AG09309 (cell line): ENCODE data around the gene DLG1.

Source experiments
- DNase-seq: peaks from one replicate; pipeline ENCODE4 v3.0.0-alpha.2; 2010; ENCODE audit warnings: low read depth
- H3K4me3 ChIP-seq: 2 replicates; pipeline ENCODE4 v1.5.1; 2011; ENCODE audit warnings: mild to moderate bottlenecking, low read depth, low read length, moderate library complexity; ENCODE audit not compliant: control insufficient read depth
- TF ChIP-seq, protein P1 (sequence below): IDR thresholded peaks from 2 replicates; pipeline ENCODE4 v1.5.1; 2011; ENCODE audit warnings: mild to moderate bottlenecking, low read depth, low read length, inconsistent platforms; ENCODE audit not compliant: insufficient read depth, control insufficient read depth; ENCODE audit errors: missing control alignments

The DLG1 gene

DNA sequence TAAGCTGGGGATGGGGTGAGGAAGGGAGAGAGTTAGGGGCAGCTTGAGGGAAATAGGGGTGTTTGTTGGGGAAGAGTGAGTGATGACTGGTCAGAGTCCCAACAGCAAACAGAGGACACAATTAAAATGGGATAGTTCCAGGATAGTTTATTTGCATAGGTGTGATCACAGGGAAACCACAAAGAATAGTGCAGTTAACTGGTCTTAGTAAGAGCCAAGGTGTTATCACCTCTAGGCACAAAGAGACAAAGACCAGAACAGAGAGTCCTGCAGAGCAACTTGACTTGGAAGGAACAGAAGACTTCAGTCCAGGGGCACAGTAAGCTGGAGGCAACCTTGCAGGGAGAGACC is 42.1 kb upstream of the DLG1 start:
- no peak for DNase-seq
- TF ChIP-seq, protein P1, sequence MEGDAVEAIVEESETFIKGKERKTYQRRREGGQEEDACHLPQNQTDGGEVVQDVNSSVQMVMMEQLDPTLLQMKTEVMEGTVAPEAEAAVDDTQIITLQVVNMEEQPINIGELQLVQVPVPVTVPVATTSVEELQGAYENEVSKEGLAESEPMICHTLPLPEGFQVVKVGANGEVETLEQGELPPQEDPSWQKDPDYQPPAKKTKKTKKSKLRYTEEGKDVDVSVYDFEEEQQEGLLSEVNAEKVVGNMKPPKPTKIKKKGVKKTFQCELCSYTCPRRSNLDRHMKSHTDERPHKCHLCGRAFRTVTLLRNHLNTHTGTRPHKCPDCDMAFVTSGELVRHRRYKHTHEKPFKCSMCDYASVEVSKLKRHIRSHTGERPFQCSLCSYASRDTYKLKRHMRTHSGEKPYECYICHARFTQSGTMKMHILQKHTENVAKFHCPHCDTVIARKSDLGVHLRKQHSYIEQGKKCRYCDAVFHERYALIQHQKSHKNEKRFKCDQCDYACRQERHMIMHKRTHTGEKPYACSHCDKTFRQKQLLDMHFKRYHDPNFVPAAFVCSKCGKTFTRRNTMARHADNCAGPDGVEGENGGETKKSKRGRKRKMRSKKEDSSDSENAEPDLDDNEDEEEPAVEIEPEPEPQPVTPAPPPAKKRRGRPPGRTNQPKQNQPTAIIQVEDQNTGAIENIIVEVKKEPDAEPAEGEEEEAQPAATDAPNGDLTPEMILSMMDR, result no peak
- no peak overlapping the region for H3K4me3 ChIP-seq

DNA sequence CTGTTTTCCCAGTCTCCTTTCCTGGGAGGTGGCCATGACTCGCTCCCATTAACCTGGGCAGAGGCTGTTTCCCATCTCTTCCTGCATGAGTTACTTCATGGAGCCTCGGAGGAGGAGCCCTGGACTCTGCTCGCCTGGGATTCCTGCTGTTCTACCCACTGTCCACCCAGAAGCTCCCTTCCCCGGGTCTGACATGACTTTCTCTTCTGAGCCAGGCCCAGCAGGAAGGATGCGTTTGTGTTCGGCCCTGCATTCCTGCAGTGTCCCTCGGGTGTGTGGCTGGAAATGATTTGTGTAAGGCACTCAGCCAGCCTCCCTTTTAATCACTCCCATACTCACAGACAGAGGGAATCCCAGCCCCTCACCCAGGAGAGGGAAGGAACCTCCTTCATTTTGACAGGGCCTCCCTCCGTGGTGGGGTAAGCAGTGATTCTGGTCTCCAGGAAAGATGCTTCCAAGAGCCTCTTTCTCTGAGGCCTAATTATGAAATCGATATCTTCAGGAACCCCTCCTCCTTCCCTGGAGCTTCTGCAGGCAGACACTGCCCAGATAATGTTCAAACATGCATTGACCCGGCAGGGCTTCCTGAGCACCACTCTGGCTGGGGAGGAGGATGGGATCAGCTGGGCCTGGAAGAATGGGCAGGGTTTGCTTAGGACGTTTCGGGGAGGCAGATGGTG is 41.6 kb upstream of the DLG1 start:
- DNase-seq, result no peak
- TF ChIP-seq, protein P1, result no peak

DNA sequence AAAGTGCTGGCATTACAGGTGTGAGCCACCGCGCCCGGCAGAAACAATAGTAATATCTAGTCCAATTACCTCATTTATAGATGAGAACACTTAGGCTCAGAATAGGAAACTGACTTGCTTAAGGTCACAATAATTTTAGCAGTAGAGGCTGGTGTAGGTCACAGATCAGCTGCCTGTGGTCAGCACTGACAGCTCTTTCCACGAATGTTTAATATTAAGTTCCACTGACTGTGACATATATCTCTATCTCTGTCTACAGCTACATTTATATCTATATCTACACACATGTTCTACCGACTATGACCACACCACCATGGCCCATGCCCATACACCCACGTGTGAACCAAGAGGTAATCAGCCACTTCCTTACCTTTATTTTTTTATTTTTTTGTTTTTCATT is 40.2 kb upstream of the DLG1 start:
- TF ChIP-seq, protein P1, result no peak
- H3K4me3 ChIP-seq, result no peak overlapping the region
- no peak for DNase-seq

More for the DNA sequence above, 41.6 kb upstream of the DLG1 start:
- H3K4me3 ChIP-seq, result no peak overlapping the region

DNA sequence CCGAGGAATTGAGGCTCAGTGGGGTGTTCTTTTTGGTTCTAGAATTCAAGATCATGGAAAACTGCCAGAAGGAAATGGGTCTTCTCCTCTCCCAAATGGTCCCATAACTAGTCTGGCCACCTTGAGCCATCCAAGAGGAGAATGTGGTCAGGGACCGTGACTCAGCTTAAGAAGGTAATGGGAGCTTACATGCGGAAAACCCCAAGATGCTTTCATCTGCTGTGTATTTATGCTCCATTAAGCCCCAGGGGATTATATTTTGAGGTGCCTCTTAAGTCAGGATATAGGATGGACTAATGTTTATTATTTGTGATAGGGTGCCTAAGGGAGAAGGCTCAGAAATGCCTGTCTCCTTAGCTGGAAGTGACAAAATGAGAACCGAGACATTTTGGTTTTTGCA is 39.2 kb upstream of the DLG1 start:
- no peak for DNase-seq
- H3K4me3 ChIP-seq, result no peak overlapping the region
- TF ChIP-seq, protein P1, result no peak

DNA sequence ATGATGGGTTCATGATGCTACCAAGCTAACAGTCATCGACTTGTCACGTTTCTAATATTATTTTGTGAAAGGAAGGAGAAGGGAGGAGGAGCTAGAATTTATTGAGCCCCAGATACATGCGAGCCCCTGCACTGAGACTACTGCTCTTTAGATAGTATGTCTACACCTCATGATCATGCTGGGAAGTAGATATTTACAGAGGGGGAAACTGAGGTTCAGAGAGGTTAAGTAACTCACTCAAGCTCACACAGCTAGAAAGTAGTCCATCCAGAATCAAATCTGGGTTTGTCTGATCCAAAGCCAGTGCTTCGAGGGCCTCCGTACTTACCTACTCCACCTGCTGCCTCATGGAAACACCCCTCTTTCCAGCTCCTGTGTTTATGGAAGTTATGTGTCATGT is 38.8 kb upstream of the DLG1 start:
- TF ChIP-seq, protein P1, result no peak
- no peak overlapping the region for H3K4me3 ChIP-seq
- no peak for DNase-seq

DNA sequence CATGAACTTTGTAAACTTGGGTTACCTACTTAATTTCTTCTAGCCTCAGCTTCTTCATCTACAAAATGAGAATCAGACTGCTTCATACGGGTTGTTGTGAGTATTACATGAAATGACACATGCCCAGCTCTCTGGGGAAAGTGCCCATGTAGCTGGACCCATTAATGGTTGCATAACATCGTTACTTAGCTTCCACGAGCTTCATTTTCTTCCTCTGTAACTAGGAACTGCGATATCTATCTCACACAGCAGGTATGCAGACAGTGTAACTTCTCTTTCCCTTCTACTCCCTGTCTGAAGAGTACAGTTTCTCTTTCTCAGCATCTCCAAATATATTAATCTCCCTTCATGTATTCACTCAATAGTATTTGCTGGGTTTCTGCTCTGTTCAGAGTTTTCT is 37.9 kb upstream of the DLG1 start:
- TF ChIP-seq, protein P1, result no peak
- no peak for DNase-seq
- no peak overlapping the region for H3K4me3 ChIP-seq
